ENCODE results near the gene PECR. TPM values are rescaled to one million over a fixed set of nuclear protein-coding genes. Genes with fewer than 3 reads are reported as not detected.
A peak's percentile ranks its signal among the peaks of the same experiment; 100 is the strongest.

PECR gene
- total RNA-seq, 1 donor from 2014 or later: 14.0 TPM

- intact Hi-C loops (cut with micrococcal nuclease): no loop called here
- Mint-ChIP-seq H3K27me3 (ENCODE audit: insufficient read depth) (no peaks in the 10 kb centered on the region), H3K9me3 (no peaks in the 10 kb centered on the region), H3K4me3 (no peak overlapping the region), H3K36me3 (ENCODE audit: low read depth) (peaks cover 17% of the 10 kb centered on the region), H3K27ac (no peak overlapping the region), H3K4me1 (ENCODE audit: low read depth) (peaks cover 23% of the 10 kb centered on the region)
- DNase-seq (ENCODE audit: low spot score): no peak
Observed at GRCh38 chr2:216075510-216076485, 5.8 kb downstream of the PECR start.

GRCh38 chr2:216074794-216075193 lies 6.8 kb downstream of the PECR start:
- Mint-ChIP-seq H3K4me1 (ENCODE audit: low read depth) (peaks cover 18% of the 10 kb centered on the region), H3K36me3 (ENCODE audit: low read depth) (peaks cover 15% of the 10 kb centered on the region), H3K4me3 (no peak overlapping the region), H3K9me3 (no peaks in the 10 kb centered on the region), H3K27ac (no peak overlapping the region), H3K27me3 (ENCODE audit: insufficient read depth) (no peaks in the 10 kb centered on the region)
- intact Hi-C loops (cut with micrococcal nuclease): no loop called here
- DNase-seq (ENCODE audit: low spot score): no peak

- Mint-ChIP-seq H3K27me3 (ENCODE audit: insufficient read depth) (no peaks in the 10 kb centered on the region), H3K9me3 (no peaks in the 10 kb centered on the region), H3K4me1 (ENCODE audit: low read depth) (peaks cover 18% of the 10 kb centered on the region), H3K4me3 (no peak overlapping the region), H3K36me3 (ENCODE audit: low read depth) (peaks cover 15% of the 10 kb centered on the region), H3K27ac (peak overlapping the region; percentile 32)
- DNase-seq (ENCODE audit: low spot score): no peak
- intact Hi-C loops (cut with micrococcal nuclease): no loop called here
Observed at GRCh38 chr2:216074380-216074779, 7.2 kb downstream of the PECR start.

GRCh38 chr2:216073773-216074172 lies 7.8 kb downstream of the PECR start:
- Mint-ChIP-seq H3K4me3 (no peak overlapping the region), H3K36me3 (ENCODE audit: low read depth) (peaks cover 14% of the 10 kb centered on the region), H3K27me3 (ENCODE audit: insufficient read depth) (no peaks in the 10 kb centered on the region), H3K4me1 (ENCODE audit: low read depth) (peaks cover 18% of the 10 kb centered on the region), H3K27ac (peak overlapping the region; percentile 32), H3K9me3 (no peaks in the 10 kb centered on the region)
- no peak for DNase-seq (ENCODE audit: low spot score)
- intact Hi-C loops (cut with micrococcal nuclease): no loop called here

- intact Hi-C loops (cut with micrococcal nuclease): no loop called here
Observed at GRCh38 chr2:216072473-216072872, 9.1 kb downstream of the PECR start.

GRCh38 chr2:216071111-216071851 lies 10.3 kb downstream of the PECR start:
- no peak for DNase-seq (ENCODE audit: low spot score)
- Mint-ChIP-seq H3K9me3 (no peaks in the 10 kb centered on the region), H3K27me3 (ENCODE audit: insufficient read depth) (no peaks in the 10 kb centered on the region), H3K27ac (no peak overlapping the region), H3K36me3 (ENCODE audit: low read depth) (peaks cover 17% of the 10 kb centered on the region), H3K4me3 (no peak overlapping the region), H3K4me1 (ENCODE audit: low read depth) (peaks cover 18% of the 10 kb centered on the region)
- intact Hi-C loops (cut with micrococcal nuclease): no loop called here

More at GRCh38 chr2:216072473-216072872, 9.1 kb downstream of the PECR start:
- no peak for DNase-seq (ENCODE audit: low spot score)
- H3K9me3 Mint-ChIP-seq: no peaks in the 10 kb centered on the region
- H3K4me3 Mint-ChIP-seq: no peak overlapping the region
- H3K4me1 Mint-ChIP-seq (ENCODE audit: low read depth): peaks cover 18% of the 10 kb centered on the region
- no peaks in the 10 kb centered on the region for H3K27me3 Mint-ChIP-seq (ENCODE audit: insufficient read depth)
- no peak overlapping the region for H3K27ac Mint-ChIP-seq
- H3K36me3 Mint-ChIP-seq (ENCODE audit: low read depth): peaks cover 17% of the 10 kb centered on the region

GRCh38 chr2:216070195-216070594 lies 11.4 kb downstream of the PECR start:
- intact Hi-C loops (cut with micrococcal nuclease): no loop called here
- H3K36me3 Mint-ChIP-seq (ENCODE audit: low read depth): peaks cover 22% of the 10 kb centered on the region
- no peak overlapping the region for H3K27ac Mint-ChIP-seq
- H3K27me3 Mint-ChIP-seq (ENCODE audit: insufficient read depth): no peaks in the 10 kb centered on the region
- DNase-seq (ENCODE audit: low spot score): no peak
- H3K9me3 Mint-ChIP-seq: no peaks in the 10 kb centered on the region
- no peak overlapping the region for H3K4me3 Mint-ChIP-seq
- peaks cover 17% of the 10 kb centered on the region for H3K4me1 Mint-ChIP-seq (ENCODE audit: low read depth)

- Mint-ChIP-seq H3K4me3 (no peak overlapping the region), H3K27me3 (ENCODE audit: insufficient read depth) (no peaks in the 10 kb centered on the region), H3K27ac (no peak overlapping the region), H3K9me3 (no peaks in the 10 kb centered on the region), H3K4me1 (ENCODE audit: low read depth) (peaks cover 5% of the 10 kb centered on the region), H3K36me3 (ENCODE audit: low read depth) (peaks cover 20% of the 10 kb centered on the region)
- DNase-seq (ENCODE audit: low spot score): no peak
- intact Hi-C loops (cut with micrococcal nuclease): no loop called here
Observed at GRCh38 chr2:216069028-216069427, 12.6 kb downstream of the PECR start.

- intact Hi-C loops (cut with micrococcal nuclease): no loop called here
- no peaks in the 10 kb centered on the region for H3K27me3 Mint-ChIP-seq (ENCODE audit: insufficient read depth)
- no peak for DNase-seq (ENCODE audit: low spot score)
- no peaks in the 10 kb centered on the region for H3K9me3 Mint-ChIP-seq
- no peaks in the 10 kb centered on the region for H3K4me1 Mint-ChIP-seq (ENCODE audit: low read depth)
- H3K36me3 Mint-ChIP-seq (ENCODE audit: low read depth): peaks cover 14% of the 10 kb centered on the region
- no peak overlapping the region for H3K27ac Mint-ChIP-seq
- no peak overlapping the region for H3K4me3 Mint-ChIP-seq
Observed at GRCh38 chr2:216066230-216066629, 15.4 kb downstream of the PECR start.

GRCh38 chr2:216064665-216065064 lies 16.9 kb downstream of the PECR start:
- no peak for DNase-seq (ENCODE audit: low spot score)
- Mint-ChIP-seq H3K4me1 (ENCODE audit: low read depth) (no peaks in the 10 kb centered on the region), H3K9me3 (no peaks in the 10 kb centered on the region), H3K4me3 (no peak overlapping the region), H3K36me3 (ENCODE audit: low read depth) (peaks cover 15% of the 10 kb centered on the region), H3K27me3 (ENCODE audit: insufficient read depth) (no peaks in the 10 kb centered on the region), H3K27ac (no peak overlapping the region)
- intact Hi-C loops (cut with micrococcal nuclease): no loop called here

- Mint-ChIP-seq H3K36me3 (ENCODE audit: low read depth) (peaks cover 18% of the 10 kb centered on the region), H3K9me3 (no peaks in the 10 kb centered on the region), H3K4me3 (no peak overlapping the region), H3K4me1 (ENCODE audit: low read depth) (no peaks in the 10 kb centered on the region), H3K27ac (no peak overlapping the region), H3K27me3 (ENCODE audit: insufficient read depth) (no peaks in the 10 kb centered on the region)
- intact Hi-C loops (cut with micrococcal nuclease): no loop called here
- DNase-seq (ENCODE audit: low spot score): no peak
Observed at GRCh38 chr2:216064014-216064630, 17.5 kb downstream of the PECR start.

- intact Hi-C loops (cut with micrococcal nuclease): loop anchor here (2.0 kb wide), 1 partner anchor 21 kb away; the partner anchor contains the start of genes PECR and TMEM169
- H3K36me3 Mint-ChIP-seq (ENCODE audit: low read depth): peaks cover 24% of the 10 kb centered on the region
- DNase-seq (ENCODE audit: low spot score): no peak
- H3K4me1 Mint-ChIP-seq (ENCODE audit: low read depth): peaks cover 32% of the 10 kb centered on the region
- no peaks in the 10 kb centered on the region for H3K27me3 Mint-ChIP-seq (ENCODE audit: insufficient read depth)
- no peaks in the 10 kb centered on the region for H3K9me3 Mint-ChIP-seq
- H3K4me3 Mint-ChIP-seq: no peak overlapping the region
- no peak overlapping the region for H3K27ac Mint-ChIP-seq
Observed at GRCh38 chr2:216059233-216059834, 22.3 kb downstream of the PECR start.

Data from activated T-helper 1 cell treated with anti-CD3 and anti-CD28 coated beads, Interleukin-12 subunit alpha, Interleukin-12 subunit beta, Interleukin-2, Interleukin-4 antibody, amounts not matched to agents 30 ng/mL and 10 ng/mL and 1 ng/mL, durations not matched to agents 14 hours and 24 hours and 36 hours (primary cell).